Testis (tissue), 2 donors: Measurements from ENCODE around the gene JAKMIP1.

ENCODE experiments used
- CTCF ChIP-seq, 3 experiments: fragments of 450-650 bp in 2 of 3; fragments of 200-600 bp in 1 of 3; sonication (generic) in 1 of 3; IDR thresholded peaks; one replicate each; pipeline ENCODE4 v1.5.1; 2016 to 2019; ENCODE audit warnings: antibody characterized with exemption in 3 of 3, mild to moderate bottlenecking in 2 of 3, moderate library complexity in 1 of 3
- POLR2A ChIP-seq: fragments of 450-650 bp; IDR thresholded peaks from one replicate; pipeline ENCODE4 v1.6.1; 2017; ENCODE audit warnings: antibody characterized with exemption, mild to moderate bottlenecking, moderate library complexity

GRCh38 chr4:5976431-5976830 is 223.9 kb downstream of the JAKMIP1 start:
- TF ChIP-seq POLR2A (no peak), CTCF (IDR thresholded peaks at IDR 0.05) (no peak)
